IMR-90 (cell line): ENCODE results near the gene LGI4. TPM values are rescaled to one million over a fixed set of nuclear protein-coding genes. Genes with fewer than 3 reads are reported as not detected.

ENCODE experiments used
- ATAC-seq: fragments of 200-7000 bp; cut with Tn5 transposase; 2 replicates; pipeline ENCODE4 v1.9.1; 2020; ENCODE audit warnings: low read depth, mild to moderate bottlenecking, moderate library complexity
- BruUV-seq: library from RNA; stranded (reverse); fragments of 400-500 nt; replicated peaks from 2 replicates; lab custom pipeline; 2021; lab: Mats Ljungman, UMichigan
- CTCF ChIA-PET: fragments of 300-600 bp; formaldehyde crosslinking; extraction: SDS; loops from one replicate; lab custom pipeline; 2021; ENCODE audit warnings: antibody characterized with exemption; lab: Yijun Ruan, JAX
- POLR2A ChIA-PET: fragments of 300-600 bp; sonication (Branson Sonifier 250); formaldehyde crosslinking; loops from one replicate; lab custom pipeline; 2022; ENCODE audit warnings: antibody characterized with exemption; ENCODE audit not compliant: unreplicated experiment; lab: Charles Lee
- DNase-seq: peaks from one replicate; pipeline ENCODE4 v3.0.0; 2013
- H2AFZ ChIP-seq: replicated peaks from 2 replicates; pipeline ENCODE3; 2013; ENCODE audit warnings: low read length, mild to moderate bottlenecking; ENCODE audit not compliant: poor library complexity
- H2AK5ac ChIP-seq: 2 replicates; pipeline ENCODE4 v1.6.1; 2013; ENCODE audit warnings: low read depth, low read length, inconsistent platforms
- H2AK9ac ChIP-seq: replicated peaks from 2 replicates; pipeline ENCODE3; 2013; ENCODE audit warnings: mild to moderate bottlenecking, low read depth, low read length, moderate library complexity; ENCODE audit not compliant: poor library complexity
- H2BK120ac ChIP-seq: 2 replicates; pipeline ENCODE4 v1.6.1; 2013; ENCODE audit warnings: low read depth, low read length, inconsistent platforms
- H2BK15ac ChIP-seq: 3 replicates; pipeline ENCODE4 v1.6.1; 2013; ENCODE audit warnings: low read depth, low read length, inconsistent platforms
- H2BK20ac ChIP-seq: 2 replicates; pipeline ENCODE4 v1.6.1; 2013; ENCODE audit warnings: low read depth, mild to moderate bottlenecking, inconsistent platforms, low read length, moderate library complexity
- H2BK5ac ChIP-seq: 2 replicates; pipeline ENCODE4 v1.6.1; 2013; ENCODE audit warnings: mild to moderate bottlenecking, low read depth, low read length, inconsistent platforms; ENCODE audit not compliant: poor library complexity, severe bottlenecking
- H3K14ac ChIP-seq: replicated peaks from 2 replicates; pipeline ENCODE4 v1.6.1; 2013; ENCODE audit warnings: low read depth, low read length, inconsistent platforms
- H3K18ac ChIP-seq: 2 replicates; pipeline ENCODE4 v1.6.1; 2013; ENCODE audit warnings: low read depth, low read length, control low read depth
- H3K23ac ChIP-seq: 2 replicates; pipeline ENCODE4 v1.6.1; 2013; ENCODE audit warnings: low read depth, low read length, inconsistent platforms
- H3K27ac ChIP-seq: 2 replicates; pipeline ENCODE4 v1.5.1; 2013; ENCODE audit warnings: mild to moderate bottlenecking, control low read depth, low read length; ENCODE audit not compliant: insufficient read depth
- H3K27me3 ChIP-seq: 2 replicates; pipeline ENCODE4 v1.6.1; 2013; ENCODE audit warnings: low read length; ENCODE audit not compliant: control insufficient read depth, insufficient read depth
- H3K36me3 ChIP-seq: 2 replicates; pipeline ENCODE4 v1.6.1; 2013; ENCODE audit warnings: low read length, mixed read lengths; ENCODE audit not compliant: control insufficient read depth, insufficient read depth
- H3K4ac ChIP-seq: 2 replicates; pipeline ENCODE4 v1.6.1; 2013; ENCODE audit warnings: low read depth, low read length, inconsistent platforms
- H3K4me1 ChIP-seq: 2 replicates; pipeline ENCODE4 v1.6.1; 2013; ENCODE audit warnings: low read length, mixed read lengths; ENCODE audit not compliant: control insufficient read depth, insufficient read depth
- H3K4me2 ChIP-seq: 2 replicates; pipeline ENCODE4 v1.6.1; 2013; ENCODE audit warnings: low read depth, mild to moderate bottlenecking, control low read depth, low read length, moderate library complexity
- H3K4me3 ChIP-seq: 2 replicates; pipeline ENCODE4 v1.5.1; 2013; ENCODE audit warnings: low read depth, mild to moderate bottlenecking, control low read depth, low read length, moderate library complexity; ENCODE audit not compliant: insufficient read depth
- H3K56ac ChIP-seq: 2 replicates; pipeline ENCODE4 v1.6.1; 2013; ENCODE audit warnings: low read length, inconsistent platforms; ENCODE audit not compliant: insufficient read depth; ENCODE audit errors: extremely low read depth
- H3K79me1 ChIP-seq, 2 experiments: 2 replicates each; pipeline ENCODE4 v1.6.1; 2013; ENCODE audit warnings: low read length in 2 of 2, inconsistent platforms in 1 of 2, low read depth in 1 of 2
- H3K9ac ChIP-seq: 2 replicates; pipeline ENCODE4 v1.6.1; 2013; ENCODE audit warnings: low read depth, low read length, control low read depth
- H3K9me1 ChIP-seq: 2 replicates; pipeline ENCODE4 v1.6.1; 2013; ENCODE audit warnings: low read length, inconsistent platforms; ENCODE audit not compliant: insufficient read depth
- H3K9me3 ChIP-seq: 2 replicates; pipeline ENCODE4 v1.6.1; 2013; ENCODE audit warnings: low read length; ENCODE audit not compliant: control insufficient read depth, insufficient read depth
- H4K20me1 ChIP-seq: 2 replicates; pipeline ENCODE4 v1.6.1; 2013; ENCODE audit warnings: low read length, inconsistent platforms; ENCODE audit not compliant: insufficient read depth
- H4K5ac ChIP-seq: 2 replicates; pipeline ENCODE4 v1.6.1; 2013; ENCODE audit warnings: mild to moderate bottlenecking, low read depth, low read length, control low read depth
- H4K8ac ChIP-seq, 2 experiments: 2 replicates each; pipeline ENCODE4 v1.6.1; 2013; ENCODE audit warnings: low read depth in 2 of 2, low read length in 2 of 2, control low read depth in 1 of 2, inconsistent platforms in 1 of 2
- H4K91ac ChIP-seq: 2 replicates; pipeline ENCODE4 v1.6.1; 2013; ENCODE audit warnings: low read depth, low read length, inconsistent platforms; ENCODE audit not compliant: insufficient read depth
- MAFK ChIP-seq: IDR thresholded peaks from 2 replicates; pipeline ENCODE4 v1.6.1; 2012; ENCODE audit warnings: low read depth, low read length, improper control_type of control experiment
- NFE2L2 ChIP-seq: fragments of 150-350 bp; IDR thresholded peaks from 2 replicates; pipeline ENCODE4 v1.6.1; 2016; ENCODE audit warnings: low read depth, mild to moderate bottlenecking, low read length
- WGBS, 2 experiments: methylation state at CpG; one replicate each; pipeline versions ENCODE4 v1.1.5 to v1.1.7; 2013; ENCODE audit warnings: missing lambda C conversion rate in 2 of 2; ENCODE audit not compliant: insufficient read length in 1 of 2; ENCODE audit errors: extremely low coverage in 2 of 2; 5-methylcytosine and 5-hydroxymethylcytosine counted together
- dilution Hi-C: fragments of 300-500 bp; cut with HindIII; formaldehyde crosslinking; loops from one replicate; pipeline ENCODE4 v1.14.3; 2018; ENCODE audit warnings: low sequenced_read_pairs; ENCODE audit not compliant: unreplicated experiment
- in situ Hi-C: fragments of 300-500 bp; cut with MboI; formaldehyde crosslinking; loops from 3 replicates; pipeline ENCODE4 v1.14.3; 2019; ENCODE audit warnings: low sequenced_read_pairs, inconsistent platforms, mixed read lengths
- intact Hi-C: fragments of 100-400 bp; cut with micrococcal nuclease; formaldehyde crosslinking; loops from 2 replicates; pipeline ENCODE4 v1.10.0; 2022
- polyA plus RNA-seq, 3 experiments: library from polyadenylated mRNA; depleted of rRNA; stranded (reverse); fragments of >200 nt; gene quantifications; 2 replicates each; pipeline ENCODE4 v1.2.3, GENCODE V29; 2012; ENCODE audit warnings: low replicate concordance in 1 of 3
- total RNA-seq: library from RNA; depleted of rRNA; stranded (reverse); fragments of >200 nt; gene quantifications from 2 replicates; pipeline ENCODE4 v1.2.3, GENCODE V29; 2012
- TF ChIP-seq, protein P1 (sequence below): fragments of 150-350 bp; IDR thresholded peaks from 2 replicates; pipeline ENCODE4 v1.6.1; 2017; ENCODE audit warnings: mild to moderate bottlenecking, antibody characterized with exemption, low read length, low read depth

The LGI4 gene
- total and polyA plus RNA-seq, 2 of the 4 experiments (the other 2 are of a cell fraction), result 0.10 TPM; not detected in 1

DNA sequence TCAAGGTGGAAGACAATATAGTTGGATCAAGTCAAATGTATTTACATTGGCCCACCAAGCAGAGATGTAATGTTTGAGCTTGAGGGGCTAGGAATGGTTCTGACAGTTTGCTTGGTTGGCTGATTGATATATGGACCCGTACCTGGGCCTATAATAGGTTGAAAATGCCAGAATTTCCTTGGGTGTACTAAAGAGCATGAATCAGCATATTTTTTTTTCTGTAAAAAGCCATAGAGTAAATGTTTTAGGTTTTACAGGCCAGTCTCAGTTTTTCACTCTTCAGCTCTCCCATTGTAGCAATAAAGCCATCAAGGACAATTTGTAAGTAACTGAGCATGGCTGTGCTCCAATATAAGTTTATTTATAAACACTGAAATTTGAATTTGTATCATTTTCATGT lies 46.5 kb upstream of the LGI4 start:
- no TSS peak for BruUV-seq
- intact Hi-C loops, result no loop called here
- H3K18ac ChIP-seq, result no peak overlapping the region

More for the DNA sequence above, 46.5 kb upstream of the LGI4 start:
- no peak overlapping the region for H4K91ac ChIP-seq
- no peaks in the 10 kb centered on the region for H4K20me1 ChIP-seq
- H2AK5ac ChIP-seq, result no peak overlapping the region
- POLR2A ChIA-PET, result no interaction called here
- no peak overlapping the region for H2BK120ac ChIP-seq
- H3K23ac ChIP-seq, result no peak overlapping the region
- H3K9me3 ChIP-seq, result no peaks in the 10 kb centered on the region; the same call in 1 of the 2 replicates
- H3K9me1 ChIP-seq, result no peaks in the 10 kb centered on the region
- no peaks in the 10 kb centered on the region for H3K4me1 ChIP-seq
- no peak overlapping the region for H2BK15ac ChIP-seq
- no peaks in the 10 kb centered on the region for H3K79me1 ChIP-seq
- no peak overlapping the region for H2BK5ac ChIP-seq
- no peak overlapping the region for H3K27ac ChIP-seq
- H4K5ac ChIP-seq, result no peak overlapping the region
- no peak for DNase-seq
- no peak overlapping the region for H2AK9ac ChIP-seq
- peaks cover 2% of the 10 kb centered on the region; the same call in 1 of the 2 replicates for H3K27me3 ChIP-seq
- H3K9ac ChIP-seq, result no peak overlapping the region
- H3K4me2 ChIP-seq, result no peak overlapping the region
- H2AFZ ChIP-seq, result no peak overlapping the region
- no CpG with 5 or more reads among the region's 1 CpG for WGBS, 2 experiments
- H3K4ac ChIP-seq, result no peak overlapping the region
- dilution Hi-C loops (no loop called here), in situ Hi-C loops (no loop called here)
- H2BK20ac ChIP-seq, result no peak overlapping the region
- TF ChIP-seq NFE2L2, result 0 out of 2 replicates have a peak, but pooled peaks have one; percentile 25
- TF ChIP-seq MAFK, result peak; percentile 61
- TF ChIP-seq, protein P1, sequence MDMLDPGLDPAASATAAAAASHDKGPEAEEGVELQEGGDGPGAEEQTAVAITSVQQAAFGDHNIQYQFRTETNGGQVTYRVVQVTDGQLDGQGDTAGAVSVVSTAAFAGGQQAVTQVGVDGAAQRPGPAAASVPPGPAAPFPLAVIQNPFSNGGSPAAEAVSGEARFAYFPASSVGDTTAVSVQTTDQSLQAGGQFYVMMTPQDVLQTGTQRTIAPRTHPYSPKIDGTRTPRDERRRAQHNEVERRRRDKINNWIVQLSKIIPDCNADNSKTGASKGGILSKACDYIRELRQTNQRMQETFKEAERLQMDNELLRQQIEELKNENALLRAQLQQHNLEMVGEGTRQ, result no peak
- no peak overlapping the region for H4K8ac ChIP-seq
- no peak overlapping the region for H3K4me3 ChIP-seq
- CTCF ChIA-PET, result no interaction called here
- no peak overlapping the region for H3K14ac ChIP-seq
- ATAC-seq, result no peak
- no peaks in the 10 kb centered on the region for H3K36me3 ChIP-seq
- H3K56ac ChIP-seq, result no peak overlapping the region
